Measurements from ENCODE around the gene MICALL2. TPM values are rescaled to one million over a fixed set of nuclear protein-coding genes. Genes with fewer than 3 reads are reported as not detected.
"Not testable (repeated sequence)": the region's sequence is repeated elsewhere in the genome, so short reads cannot be mapped to it uniquely, and the experiment has no call there.

Gene MICALL2
- total RNA-seq, 1 donor from 2014 or later = 14.7 TPM

GRCh38 chr7:1444214-1444924 lies 14.9 kb downstream of the MICALL2 start:
- H3K36me3 ChIP-seq (ENCODE audit: control insufficient read depth, insufficient read depth, low read length) = no peaks in the 10 kb centered on the region
- H3K4me3 ChIP-seq (ENCODE audit: low read depth, low read length) = no peak overlapping the region
- no peak for DNase-seq (ENCODE audit: low read depth)
- no peak for TF ChIP-seq CTCF (IDR thresholded peaks at IDR 0.05; ENCODE audit: insufficient read depth, low read length, poor library complexity, severe bottlenecking)
- no peaks in the 10 kb centered on the region for H3K27me3 ChIP-seq (ENCODE audit: control insufficient read depth, insufficient read depth, low read length)

GRCh38 chr7:1443587-1444200 lies 15.6 kb downstream of the MICALL2 start:
- not testable (repeated sequence) for DNase-seq (ENCODE audit: low read depth); H3K27me3 ChIP-seq (ENCODE audit: control insufficient read depth, insufficient read depth, low read length); H3K4me3 ChIP-seq (ENCODE audit: low read depth, low read length); H3K36me3 ChIP-seq (ENCODE audit: control insufficient read depth, insufficient read depth, low read length)

- DNase-seq (ENCODE audit: low read depth) = no peak
- no peak for TF ChIP-seq CTCF (IDR thresholded peaks at IDR 0.05; ENCODE audit: insufficient read depth, low read length, poor library complexity, severe bottlenecking)
- Histone ChIP-seq H3K4me3 (ENCODE audit: low read depth, low read length) (no peak overlapping the region), H3K36me3 (ENCODE audit: control insufficient read depth, insufficient read depth, low read length) (no peaks in the 10 kb centered on the region), H3K27me3 (ENCODE audit: control insufficient read depth, insufficient read depth, low read length) (no peaks in the 10 kb centered on the region)
Measured at GRCh38 chr7:1442355-1443124, 16.7 kb downstream of the MICALL2 start.

- DNase-seq (ENCODE audit: low read depth) = no peak
- no peak for TF ChIP-seq CTCF (IDR thresholded peaks at IDR 0.05; ENCODE audit: insufficient read depth, low read length, poor library complexity, severe bottlenecking)
- Histone ChIP-seq H3K27me3 (ENCODE audit: control insufficient read depth, insufficient read depth, low read length) (no peaks in the 10 kb centered on the region), H3K4me3 (ENCODE audit: low read depth, low read length) (no peak overlapping the region), H3K36me3 (ENCODE audit: control insufficient read depth, insufficient read depth, low read length) (no peaks in the 10 kb centered on the region)
Measured at GRCh38 chr7:1441615-1442354, 17.5 kb downstream of the MICALL2 start.

GRCh38 chr7:1440620-1441019 lies 18.6 kb downstream of the MICALL2 start:
- no peaks in the 10 kb centered on the region for H3K36me3 ChIP-seq (ENCODE audit: control insufficient read depth, insufficient read depth, low read length)
- no peak for TF ChIP-seq CTCF (IDR thresholded peaks at IDR 0.05; ENCODE audit: insufficient read depth, low read length, poor library complexity, severe bottlenecking)
- no peak overlapping the region for H3K4me3 ChIP-seq (ENCODE audit: low read depth, low read length)
- no peaks in the 10 kb centered on the region for H3K27me3 ChIP-seq (ENCODE audit: control insufficient read depth, insufficient read depth, low read length)
- DNase-seq (ENCODE audit: low read depth) = no peak

Data from kidney epithelial cell (primary cell).